ENCODE measurements around the gene C19orf25. TPM values are rescaled to one million over a fixed set of nuclear protein-coding genes. Genes with fewer than 3 reads are reported as not detected.

The C19orf25 gene
- total and polyA plus RNA-seq, 2 of the 13 experiments (the other 11 are each of a cell fraction or from before 2014, with no cell fraction given): 14.2 to 32.4 TPM

GRCh38 chr19:1446713-1447481, 32.1 kb downstream of the C19orf25 start (continued):
- TF ChIP-seq, protein P1, sequence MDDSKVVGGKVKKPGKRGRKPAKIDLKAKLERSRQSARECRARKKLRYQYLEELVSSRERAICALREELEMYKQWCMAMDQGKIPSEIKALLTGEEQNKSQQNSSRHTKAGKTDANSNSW (CRISPR knock-in tag; IDR thresholded peaks at IDR 0.05; ENCODE audit: borderline replicate concordance): no peak; the same call in 1 of the 2 replicates
- TF ChIP-seq SMARCE1 (IDR thresholded peaks at IDR 0.05; ENCODE audit: borderline replicate concordance): no peak
- no peak; the same call in 1 of the 2 replicates for TF ChIP-seq SPEN (CRISPR knock-in tag; IDR thresholded peaks at IDR 0.05; ENCODE audit: low read depth)
- no peak for TF ChIP-seq HOXD1 (CRISPR knock-in tag; IDR thresholded peaks at IDR 0.05)
- no peak for TF ChIP-seq FOXP1 (IDR thresholded peaks at IDR 0.05)
- TF ChIP-seq FOXP1 (CRISPR knock-in tag; IDR thresholded peaks at IDR 0.05): no peak
- TF ChIP-seq IRF2 (CRISPR knock-in tag; IDR thresholded peaks at IDR 0.05): no peak
- TF ChIP-seq TOPORS (CRISPR knock-in tag; IDR thresholded peaks at IDR 0.05): no peak
- peak; percentile 56; the same call in 1 of the 2 replicates for TF ChIP-seq ZNF709 (CRISPR knock-in tag; IDR thresholded peaks at IDR 0.05)
- TF ChIP-seq HNF4G (IDR thresholded peaks at IDR 0.05; ENCODE audit: borderline replicate concordance, low read depth, low read length): no peak
- no peak for TF ChIP-seq HNF4G (CRISPR knock-in tag; IDR thresholded peaks at IDR 0.05; ENCODE audit: borderline replicate concordance, low read depth)
- TF ChIP-seq BRCA1 (CRISPR knock-in tag; IDR thresholded peaks at IDR 0.05): no peak
- TF ChIP-seq HES4 (CRISPR knock-in tag; IDR thresholded peaks at IDR 0.05; ENCODE audit: borderline replicate concordance): peak; percentile 49; the same call in 1 of the 2 replicates
- no peak for TF ChIP-seq HMGA1 (CRISPR knock-in tag; conservative IDR thresholded peaks at IDR 0.05)
- no peak for TF ChIP-seq SRSF1 (optimal IDR thresholded peaks at IDR 0.05; ENCODE audit: low read depth, low read length)
- no peak for TF ChIP-seq HDAC2 (CRISPR knock-in tag; IDR thresholded peaks at IDR 0.05)
- peak; percentile 67; the same call in 1 of the 2 replicates for TF ChIP-seq KLF6 (CRISPR knock-in tag; IDR thresholded peaks at IDR 0.05)
- TF ChIP-seq SP1 (IDR thresholded peaks at IDR 0.05): no peak
- TF ChIP-seq SP1 (CRISPR knock-in tag; IDR thresholded peaks at IDR 0.05): no peak
- TF ChIP-seq ONECUT2 (CRISPR knock-in tag; IDR thresholded peaks at IDR 0.05): no peak
- TF ChIP-seq JARID2 (CRISPR knock-in tag; IDR thresholded peaks at IDR 0.05; ENCODE audit: insufficient replicate concordance): no peak
- TF ChIP-seq ZNF234 (CRISPR knock-in tag; conservative IDR thresholded peaks at IDR 0.05): 0 out of 2 replicates have a peak, but pooled peaks have one; percentile 51
- no peak for TF ChIP-seq TBL1XR1 (IDR thresholded peaks at IDR 0.05; ENCODE audit: borderline replicate concordance, low read length, partially characterized antibody)
- no peak for TF ChIP-seq RFXANK (CRISPR knock-in tag; IDR thresholded peaks at IDR 0.05)
- TF ChIP-seq CCAR2 (optimal IDR thresholded peaks at IDR 0.05; ENCODE audit: low read depth, low read length): no peak
- TF ChIP-seq MIXL1 (CRISPR knock-in tag; IDR thresholded peaks at IDR 0.05): no peak
- TF ChIP-seq PRDM10 (CRISPR knock-in tag; IDR thresholded peaks at IDR 0.05; ENCODE audit: low read depth): no peak
- TF ChIP-seq XRCC5 (optimal IDR thresholded peaks at IDR 0.05; ENCODE audit: low read length): no peak
- no peak for TF ChIP-seq PTBP1 (IDR thresholded peaks at IDR 0.05; ENCODE audit: low read depth, low read length, poor library complexity, severe bottlenecking)
- TF ChIP-seq TGIF2 (CRISPR knock-in tag; IDR thresholded peaks at IDR 0.05): no peak
